ENCODE measurements around the gene CAMK2D. TPM values are rescaled to one million over a fixed set of nuclear protein-coding genes. Genes with fewer than 3 reads are reported as not detected.

CAMK2D gene
- total RNA-seq, 1 donor from 2014 or later: 46.1 TPM

GRCh38 chr4:113618205-113618604 lies 143.3 kb downstream of the CAMK2D start:
- Histone ChIP-seq H3K27me3 (no peaks in the 10 kb centered on the region), H3K9me3 (no peaks in the 10 kb centered on the region), H3K36me3 (no peaks in the 10 kb centered on the region), H3K27ac (no peak overlapping the region), H3K4me3 (no peak overlapping the region), H3K4me1 (peaks cover 16% of the 10 kb centered on the region)
- no peak for ATAC-seq
- intact Hi-C loops (cut with DNase I): no loop called here
- DNase-seq: no peak
- TF ChIP-seq CTCF (IDR thresholded peaks at IDR 0.05): no peak

GRCh38 chr4:113617195-113617594 lies 144.3 kb downstream of the CAMK2D start:
- no peak for DNase-seq
- no peaks in the 10 kb centered on the region for H3K27me3 ChIP-seq
- ATAC-seq: no peak
- H3K27ac ChIP-seq: no peak overlapping the region
- no peak overlapping the region for H3K4me3 ChIP-seq
- intact Hi-C loops (cut with DNase I): no loop called here
- no peaks in the 10 kb centered on the region for H3K9me3 ChIP-seq
- no peak for TF ChIP-seq CTCF (IDR thresholded peaks at IDR 0.05)
- H3K36me3 ChIP-seq: no peaks in the 10 kb centered on the region
- H3K4me1 ChIP-seq: peaks cover 16% of the 10 kb centered on the region

- Histone ChIP-seq H3K36me3 (no peaks in the 10 kb centered on the region), H3K27me3 (no peaks in the 10 kb centered on the region), H3K9me3 (no peaks in the 10 kb centered on the region), H3K27ac (no peak overlapping the region), H3K4me1 (peaks cover 16% of the 10 kb centered on the region), H3K4me3 (no peak overlapping the region)
- intact Hi-C loops (cut with DNase I): no loop called here
- no peak for TF ChIP-seq CTCF (IDR thresholded peaks at IDR 0.05)
- DNase-seq (no peak), ATAC-seq (no peak)
These were observed 145.1 kb downstream of the CAMK2D start for GRCh38 chr4:113616443-113616842.

- Histone ChIP-seq H3K4me3 (no peak overlapping the region), H3K9me3 (no peaks in the 10 kb centered on the region), H3K4me1 (peaks cover 16% of the 10 kb centered on the region), H3K36me3 (no peaks in the 10 kb centered on the region), H3K27me3 (no peaks in the 10 kb centered on the region), H3K27ac (no peak overlapping the region)
- DNase-seq: no peak
- intact Hi-C loops (cut with DNase I): no loop called here
- ATAC-seq: no peak
- TF ChIP-seq CTCF (IDR thresholded peaks at IDR 0.05): no peak
These were observed 147.1 kb downstream of the CAMK2D start for GRCh38 chr4:113614414-113614813.

- peaks cover 15% of the 10 kb centered on the region for H3K4me1 ChIP-seq
- no peaks in the 10 kb centered on the region for H3K9me3 ChIP-seq
- no peaks in the 10 kb centered on the region for H3K27me3 ChIP-seq
- intact Hi-C loops (cut with DNase I): no loop called here
- TF ChIP-seq CTCF (IDR thresholded peaks at IDR 0.05): no peak
- no peak for DNase-seq
- H3K36me3 ChIP-seq: no peaks in the 10 kb centered on the region
- H3K27ac ChIP-seq: no peak overlapping the region
- ATAC-seq: no peak
- no peak overlapping the region for H3K4me3 ChIP-seq
These were observed 148.0 kb downstream of the CAMK2D start for GRCh38 chr4:113613503-113613902.

DNA sequence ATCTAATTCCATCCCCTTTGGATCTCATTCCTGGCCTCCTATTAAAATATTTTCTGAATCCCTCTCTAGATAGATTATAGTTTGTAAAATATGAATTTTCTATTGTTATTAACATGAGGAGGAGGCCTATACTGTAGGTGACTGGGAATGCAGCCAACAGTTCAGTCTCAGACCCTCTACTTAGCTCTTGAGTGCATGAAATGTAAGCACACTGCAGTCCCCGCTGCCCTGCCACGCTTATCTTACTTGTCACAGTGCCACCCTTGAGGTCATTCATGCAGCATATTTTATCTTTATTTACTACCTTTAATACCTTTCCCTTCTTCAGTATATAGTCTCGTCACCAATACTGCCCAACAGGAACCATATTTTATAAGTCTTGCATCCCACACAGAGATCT lies 151.0 kb downstream of the CAMK2D start:
- Histone ChIP-seq H3K9me3 (no peaks in the 10 kb centered on the region), H3K4me1 (no peaks in the 10 kb centered on the region), H3K27ac (no peak overlapping the region), H3K36me3 (no peaks in the 10 kb centered on the region), H3K4me3 (no peak overlapping the region), H3K27me3 (no peaks in the 10 kb centered on the region)
- intact Hi-C loops (cut with DNase I): no loop called here
- no peak for TF ChIP-seq CTCF (IDR thresholded peaks at IDR 0.05)
- ATAC-seq (no peak), DNase-seq (no peak)
